Activated CD4-positive, alpha-beta T cell treated with anti-CD3 and anti-CD28 coated beads, Interleukin-2, amount 10 ng/mL, durations not matched to agents 7 days and 5 days (primary cell): ENCODE measurements around the gene GHRH. TPM values are rescaled to one million over a fixed set of nuclear protein-coding genes. Genes with fewer than 3 reads are reported as not detected.

ENCODE experiments used
- CTCF ChIA-PET: fragments of 350-600 bp; sonication (Branson Sonifier 250); formaldehyde crosslinking; loops from one replicate; lab custom pipeline; 2021; ENCODE audit warnings: antibody characterized with exemption; lab: Charles Lee
- POLR2A ChIA-PET: fragments of 350-600 bp; sonication (Branson Sonifier 250); formaldehyde crosslinking; loops from one replicate; lab custom pipeline; 2021; ENCODE audit warnings: antibody characterized with exemption; lab: Charles Lee
- DNase-seq: peaks from one replicate; pipeline ENCODE4 v3.0.0-alpha.2; 2020
- H3K27ac Mint-ChIP-seq: one replicate; pipeline ENCODE4 v1.8.0; 2021; ENCODE audit warnings: mild to moderate bottlenecking, moderate library complexity, mixed read lengths
- H3K27me3 Mint-ChIP-seq: one replicate; pipeline ENCODE4 v1.8.0; 2021; ENCODE audit warnings: mixed read lengths
- H3K36me3 Mint-ChIP-seq: one replicate; pipeline ENCODE4 v1.8.0; 2021; ENCODE audit warnings: low read depth, mixed read lengths
- H3K4me1 Mint-ChIP-seq: one replicate; pipeline ENCODE4 v1.8.0; 2021; ENCODE audit warnings: mixed read lengths
- H3K4me3 Mint-ChIP-seq: one replicate; pipeline ENCODE4 v1.8.0; 2021; ENCODE audit warnings: mild to moderate bottlenecking, moderate library complexity, mixed read lengths
- H3K9me3 Mint-ChIP-seq: one replicate; pipeline ENCODE4 v1.8.0; 2021; ENCODE audit warnings: mixed read lengths
- total RNA-seq, 2 experiments: library from RNA; stranded (reverse); gene quantifications; one replicate each; pipeline ENCODE4 v1.2.3, GENCODE V29; 2021

GHRH gene
- total RNA-seq, 2 experiments from 2014 or later, result not detected

- ChIA-PET CTCF (interaction anchor here (0.8 kb wide), 1 partner anchor 10 kb away, joined by 3 read pairs; no protein-coding TSS in a partner anchor), POLR2A (interaction anchor here (0.6 kb wide), 1 partner anchor 321 kb away, joined by 3 read pairs; no protein-coding TSS in a partner anchor)
- no peaks in the 10 kb centered on the region for H3K4me1 Mint-ChIP-seq
- peaks cover 47% of the 10 kb centered on the region for H3K36me3 Mint-ChIP-seq
- peak overlapping the region; percentile 39 for H3K27ac Mint-ChIP-seq
- DNase-seq, result no peak
- no peaks in the 10 kb centered on the region for H3K27me3 Mint-ChIP-seq
- H3K4me3 Mint-ChIP-seq, result no peak overlapping the region
- H3K9me3 Mint-ChIP-seq, result no peaks in the 10 kb centered on the region
Observed at GRCh38 chr20:37240337-37241067, 21.1 kb downstream of the GHRH start.

GRCh38 chr20:37238935-37239451 lies 22.6 kb downstream of the GHRH start:
- Mint-ChIP-seq H3K27me3 (no peaks in the 10 kb centered on the region), H3K4me3 (no peak overlapping the region), H3K36me3 (peaks cover 60% of the 10 kb centered on the region), H3K4me1 (no peaks in the 10 kb centered on the region), H3K27ac (no peak overlapping the region), H3K9me3 (no peaks in the 10 kb centered on the region)
- CTCF ChIA-PET, result interaction anchor here (0.6 kb wide), 1 partner anchor 711 kb away, joined by 3 read pairs; no protein-coding TSS in a partner anchor
- no peak for DNase-seq
- POLR2A ChIA-PET, result no interaction called here

GRCh38 chr20:37238426-37238825 lies 23.2 kb downstream of the GHRH start:
- CTCF ChIA-PET, result interaction anchor here (0.6 kb wide), 1 partner anchor 712 kb away, joined by 3 read pairs; no protein-coding TSS in a partner anchor
- peaks cover 58% of the 10 kb centered on the region for H3K36me3 Mint-ChIP-seq

GRCh38 chr20:37237656-37238055 lies 24.0 kb downstream of the GHRH start:
- Mint-ChIP-seq H3K27ac (no peak overlapping the region), H3K36me3 (peaks cover 53% of the 10 kb centered on the region), H3K9me3 (no peaks in the 10 kb centered on the region), H3K27me3 (no peaks in the 10 kb centered on the region), H3K4me1 (no peaks in the 10 kb centered on the region), H3K4me3 (no peak overlapping the region)
- CTCF ChIA-PET, result no interaction called here
- POLR2A ChIA-PET, result no interaction called here
- DNase-seq, result no peak

More at GRCh38 chr20:37238426-37238825, 23.2 kb downstream of the GHRH start:
- POLR2A ChIA-PET, result no interaction called here
- no peak for DNase-seq
- Mint-ChIP-seq H3K9me3 (no peaks in the 10 kb centered on the region), H3K27ac (no peak overlapping the region), H3K4me1 (no peaks in the 10 kb centered on the region), H3K27me3 (no peaks in the 10 kb centered on the region), H3K4me3 (no peak overlapping the region)

GRCh38 chr20:37236462-37236861 lies 25.2 kb downstream of the GHRH start:
- H3K4me1 Mint-ChIP-seq, result no peaks in the 10 kb centered on the region
- DNase-seq, result no peak
- ChIA-PET CTCF (interaction anchor here (0.7 to 1.4 kb wide), 3 partner anchors 14 to 42 kb away, joined by 3 to 5 read pairs (median 3); no protein-coding TSS in a partner anchor), POLR2A (no interaction called here)
- H3K36me3 Mint-ChIP-seq, result peaks cover 54% of the 10 kb centered on the region
- H3K27me3 Mint-ChIP-seq, result no peaks in the 10 kb centered on the region
- H3K4me3 Mint-ChIP-seq, result no peak overlapping the region
- H3K9me3 Mint-ChIP-seq, result no peaks in the 10 kb centered on the region
- no peak overlapping the region for H3K27ac Mint-ChIP-seq

GRCh38 chr20:37235065-37235464 lies 26.5 kb downstream of the GHRH start:
- Mint-ChIP-seq H3K27ac (no peak overlapping the region), H3K9me3 (no peaks in the 10 kb centered on the region), H3K36me3 (peaks cover 53% of the 10 kb centered on the region), H3K4me3 (no peak overlapping the region), H3K4me1 (no peaks in the 10 kb centered on the region), H3K27me3 (no peaks in the 10 kb centered on the region)
- POLR2A ChIA-PET, result no interaction called here
- CTCF ChIA-PET, result no interaction called here
- no peak for DNase-seq

- no peak overlapping the region for H3K27ac Mint-ChIP-seq
- no peaks in the 10 kb centered on the region for H3K27me3 Mint-ChIP-seq
- H3K9me3 Mint-ChIP-seq, result no peaks in the 10 kb centered on the region
- POLR2A ChIA-PET, result interaction anchor here (0.5 kb wide), 1 partner anchor 9 kb away, joined by 3 read pairs; no protein-coding TSS in a partner anchor
- H3K4me1 Mint-ChIP-seq, result no peaks in the 10 kb centered on the region
- DNase-seq, result no peak
- H3K36me3 Mint-ChIP-seq, result peaks cover 59% of the 10 kb centered on the region
- CTCF ChIA-PET, result no interaction called here
- H3K4me3 Mint-ChIP-seq, result no peak overlapping the region
Observed at GRCh38 chr20:37234254-37234581, 27.4 kb downstream of the GHRH start.

GRCh38 chr20:37233548-37234253 lies 27.9 kb downstream of the GHRH start:
- ChIA-PET POLR2A (no interaction called here), CTCF (interaction anchor here (0.6 to 1.7 kb wide), 3 partner anchors 10 to 25 kb away, joined by 3 to 5 read pairs (median 3); no protein-coding TSS in a partner anchor)
- H3K27ac Mint-ChIP-seq, result no peak overlapping the region
- no peaks in the 10 kb centered on the region for H3K4me1 Mint-ChIP-seq
- H3K27me3 Mint-ChIP-seq, result no peaks in the 10 kb centered on the region
- H3K4me3 Mint-ChIP-seq, result no peak overlapping the region
- H3K36me3 Mint-ChIP-seq, result peaks cover 61% of the 10 kb centered on the region
- no peak for DNase-seq
- H3K9me3 Mint-ChIP-seq, result no peaks in the 10 kb centered on the region

GRCh38 chr20:37231947-37232630 lies 29.5 kb downstream of the GHRH start:
- Mint-ChIP-seq H3K36me3 (peaks cover 67% of the 10 kb centered on the region), H3K9me3 (no peaks in the 10 kb centered on the region), H3K4me3 (no peak overlapping the region), H3K4me1 (no peaks in the 10 kb centered on the region), H3K27ac (no peak overlapping the region), H3K27me3 (no peaks in the 10 kb centered on the region)
- DNase-seq, result no peak
- ChIA-PET CTCF (interaction anchor here (0.6 to 1.7 kb wide), 3 partner anchors 9 to 330 kb away, joined by 4 to 5 read pairs (median 5); no protein-coding TSS in a partner anchor), POLR2A (no interaction called here)

- Mint-ChIP-seq H3K4me1 (no peaks in the 10 kb centered on the region), H3K9me3 (no peaks in the 10 kb centered on the region), H3K36me3 (peaks cover 69% of the 10 kb centered on the region), H3K4me3 (no peak overlapping the region), H3K27ac (no peak overlapping the region), H3K27me3 (no peaks in the 10 kb centered on the region)
- CTCF ChIA-PET, result interaction anchor here (1.3 to 2.0 kb wide), 2 partner anchors 18 to 32 kb away, joined by 4 to 6 read pairs; partner anchors contain the start of gene GHRH
- POLR2A ChIA-PET, result no interaction called here
- no peak for DNase-seq
Observed at GRCh38 chr20:37230200-37230599, 31.4 kb downstream of the GHRH start.

- no peak overlapping the region for H3K27ac Mint-ChIP-seq
- no peaks in the 10 kb centered on the region for H3K4me1 Mint-ChIP-seq
- H3K9me3 Mint-ChIP-seq, result no peaks in the 10 kb centered on the region
- no peak overlapping the region for H3K4me3 Mint-ChIP-seq
- no peaks in the 10 kb centered on the region for H3K27me3 Mint-ChIP-seq
- ChIA-PET POLR2A (interaction anchor here (0.6 kb wide), 1 partner anchor 215 kb away, joined by 3 read pairs; no protein-coding TSS in a partner anchor), CTCF (interaction anchor here (1.3 to 2.0 kb wide), 2 partner anchors 18 to 33 kb away, joined by 4 to 6 read pairs; partner anchors contain the start of gene GHRH)
- DNase-seq, result no peak
- peaks cover 68% of the 10 kb centered on the region for H3K36me3 Mint-ChIP-seq
Observed at GRCh38 chr20:37229357-37229756, 32.3 kb downstream of the GHRH start.

- no peak overlapping the region for H3K27ac Mint-ChIP-seq
- CTCF ChIA-PET, result interaction anchor here (1.7 kb wide), 1 partner anchor 11 kb away, joined by 3 read pairs; no protein-coding TSS in a partner anchor
- no peak overlapping the region for H3K4me3 Mint-ChIP-seq
- no peaks in the 10 kb centered on the region for H3K27me3 Mint-ChIP-seq
- H3K9me3 Mint-ChIP-seq, result no peaks in the 10 kb centered on the region
- H3K4me1 Mint-ChIP-seq, result no peaks in the 10 kb centered on the region
- POLR2A ChIA-PET, result no interaction called here
- H3K36me3 Mint-ChIP-seq, result peaks cover 69% of the 10 kb centered on the region
- no peak for DNase-seq
Observed at GRCh38 chr20:37228656-37229055, 33.0 kb downstream of the GHRH start.
